Endothelial cell of umbilical vein (primary cell): ENCODE results near the gene PSMA5. TPM values are rescaled to one million over a fixed set of nuclear protein-coding genes. Genes with fewer than 3 reads are reported as not detected.

Experiments used
- BruUV-seq: library from RNA; stranded (reverse); fragments of 400-500 nt; replicated peaks from 2 replicates; lab custom pipeline; 2021; lab: Mats Ljungman, UMichigan
- CTCF ChIA-PET: fragments of 300-600, 350-600 bp; sonication (Branson Sonifier 250); formaldehyde crosslinking; loops from one replicate; lab custom pipeline; 2021; ENCODE audit warnings: antibody characterized with exemption, inconsistent platforms; lab: Charles Lee
- POLR2A ChIA-PET: fragments of 300-600, 350-600 bp; sonication (Branson Sonifier 250); formaldehyde crosslinking; loops from one replicate; lab custom pipeline; 2021; ENCODE audit warnings: antibody characterized with exemption, inconsistent platforms; lab: Charles Lee
- DNase-seq: peaks from one replicate; pipeline ENCODE4 v3.0.0-alpha.2; 2011; ENCODE audit warnings: low read depth, low spot score
- FAIRE-seq: peaks from 2 replicates; lab custom pipeline; 2011; peaks lifted over from hg19 to GRCh38; lab: Jason Lieb, UNC
- H2AFZ ChIP-seq: 2 replicates; pipeline ENCODE4 v1.6.0; 2012; ENCODE audit warnings: low read depth, low read length, control low read depth, inconsistent platforms
- H3K27ac ChIP-seq: 2 replicates; pipeline ENCODE4 v1.5.1; 2011; ENCODE audit warnings: low read depth, mild to moderate bottlenecking, control low read depth, low read length, moderate library complexity; ENCODE audit not compliant: insufficient read depth
- H3K27me3 ChIP-seq, 2 experiments: 2 replicates each; pipeline versions ENCODE4 v1.6.0 to v1.6.1; 2011; ENCODE audit warnings: low read length in 2 of 2, mixed read lengths in 1 of 2; ENCODE audit not compliant: control insufficient read depth in 2 of 2, insufficient read depth in 2 of 2
- H3K36me3 ChIP-seq, 2 experiments: 2 replicates in 1 of 2; 3 replicates in 1 of 2; pipeline ENCODE4 v1.5.1; 2011; ENCODE audit warnings: low read length in 2 of 2, mild to moderate bottlenecking in 1 of 2, moderate library complexity in 1 of 2; ENCODE audit not compliant: control insufficient read depth in 2 of 2, insufficient read depth in 2 of 2; ENCODE audit errors: extremely low read depth in 1 of 2
- H3K4me1 ChIP-seq: 3 replicates; pipeline ENCODE4 v1.5.1; 2011; ENCODE audit warnings: mild to moderate bottlenecking, low read length; ENCODE audit not compliant: control insufficient read depth, insufficient read depth; ENCODE audit errors: extremely low read depth
- H3K4me2 ChIP-seq: 2 replicates; pipeline ENCODE4 v1.6.1; 2011; ENCODE audit warnings: low read length, control low read depth, mixed read lengths; ENCODE audit not compliant: insufficient read depth
- H3K4me3 ChIP-seq, 3 experiments: fragments of 200-600 bp in 1 of 3; sonication (generic), shearing (Covaris generic) in 1 of 3; replicated peaks in 1 of 3; 2 replicates each; pipeline ENCODE4 v1.5.1; 2011 to 2016; ENCODE audit warnings: control low read depth in 3 of 3, low read length in 3 of 3, mild to moderate bottlenecking in 2 of 3, inconsistent platforms in 1 of 3, low read depth in 1 of 3, moderate library complexity in 1 of 3; ENCODE audit not compliant: insufficient read depth in 1 of 3
- H3K79me2 ChIP-seq: 2 replicates; pipeline ENCODE4 v1.6.0; 2012; ENCODE audit warnings: low read length, inconsistent platforms; ENCODE audit not compliant: control insufficient read depth, insufficient read depth
- H3K9ac ChIP-seq: replicated peaks from 2 replicates; pipeline ENCODE3; 2011; ENCODE audit warnings: low read length, control low read depth; ENCODE audit not compliant: insufficient read depth; ENCODE audit errors: extremely low read depth
- H3K9me1 ChIP-seq: replicated peaks from 3 replicates; pipeline ENCODE4 v1.6.0; 2011; ENCODE audit warnings: mild to moderate bottlenecking, low read length; ENCODE audit not compliant: control insufficient read depth, insufficient read depth; ENCODE audit errors: extremely low read depth
- H3K9me3 ChIP-seq: replicated peaks from 2 replicates; pipeline ENCODE4 v1.5.1; 2012; ENCODE audit warnings: low read length, inconsistent platforms; ENCODE audit not compliant: control insufficient read depth, insufficient read depth
- H4K20me1 ChIP-seq: replicated peaks from 2 replicates; pipeline ENCODE3; 2011; ENCODE audit warnings: mild to moderate bottlenecking, low read length; ENCODE audit not compliant: control insufficient read depth, insufficient read depth; ENCODE audit errors: extremely low read depth
- CTCF ChIP-seq, 2 donors: IDR thresholded peaks; 1 replicate in 1 of 2; 2 replicates in 1 of 2; pipeline ENCODE4 v1.5.1; 2011; ENCODE audit warnings: low read length in 2 of 2, mild to moderate bottlenecking in 2 of 2, moderate library complexity in 2 of 2, control low read depth in 1 of 2, inconsistent platforms in 1 of 2, low read depth in 1 of 2; ENCODE audit not compliant: insufficient read depth in 1 of 2; ENCODE audit errors: extremely low read depth in 1 of 2
- EZH2 ChIP-seq: IDR thresholded peaks from 2 replicates; pipeline ENCODE4 v1.6.1; 2012; ENCODE audit warnings: borderline replicate concordance, low read depth, mild to moderate bottlenecking, moderate library complexity, low read length, inconsistent platforms; ENCODE audit not compliant: severe bottlenecking
- FOS ChIP-seq: IDR thresholded peaks from 2 replicates; pipeline ENCODE4 v1.6.1; 2011; ENCODE audit warnings: mild to moderate bottlenecking, low read length, moderate library complexity, borderline replicate concordance; ENCODE audit not compliant: insufficient read depth
- GATA2 ChIP-seq: IDR thresholded peaks from 2 replicates; pipeline ENCODE4 v1.7.0; 2011; ENCODE audit warnings: low read depth, mild to moderate bottlenecking, moderate library complexity, mixed read lengths, low read length; ENCODE audit not compliant: insufficient read length, insufficient read depth
- JUN ChIP-seq: IDR thresholded peaks from 2 replicates; pipeline ENCODE4 v1.6.1; 2011; ENCODE audit warnings: borderline replicate concordance, low read depth; ENCODE audit not compliant: insufficient read length, insufficient read depth
- MAX ChIP-seq: IDR thresholded peaks from 2 replicates; pipeline ENCODE4 v1.6.1; 2011; ENCODE audit not compliant: insufficient read depth, insufficient read length
- MYC ChIP-seq: IDR thresholded peaks from one replicate; pipeline ENCODE4 v1.6.1; 2011; ENCODE audit warnings: mild to moderate bottlenecking, low read depth, low read length
- POLR2A ChIP-seq: IDR thresholded peaks from 2 replicates; pipeline ENCODE4 v1.6.1; 2012; ENCODE audit warnings: low read depth, mild to moderate bottlenecking, control low read depth, low read length
- POLR2AphosphoS5 ChIP-seq: IDR thresholded peaks from 2 replicates; pipeline ENCODE4 v1.6.1; 2012; ENCODE audit warnings: low read depth, mild to moderate bottlenecking, control low read depth, low read length, moderate library complexity; ENCODE audit not compliant: insufficient read depth
- dilution Hi-C: fragments of 300-500 bp; cut with MboI; formaldehyde crosslinking; loops from one replicate; pipeline ENCODE4 v1.15.0; 2019; ENCODE audit warnings: low sequenced_read_pairs; ENCODE audit not compliant: extremely low pct_ligation_motif_present
- intact Hi-C: fragments of 100-400 bp; cut with micrococcal nuclease; formaldehyde crosslinking; loops from one replicate; pipeline ENCODE4 v1.10.0; 2022
- polyA plus RNA-seq, 4 experiments: library from polyadenylated mRNA; depleted of rRNA in 3 of 4; stranded (reverse) in 3 of 4; unstranded in 1 of 4; fragments of >200 nt; gene quantifications; 2 replicates each; pipeline versions ENCODE4 v1.2.1 to v1.2.3, GENCODE V29; 2011 to 2012; ENCODE audit warnings: missing spikeins in 1 of 4
- total RNA-seq: library from RNA; stranded (reverse); gene quantifications from 2 replicates; pipeline ENCODE4 v1.2.3, GENCODE V29; 2021

PSMA5 gene
- total and polyA plus RNA-seq, 2 donors (not counting 3 experiments of a cell fraction or from before 2014, with no cell fraction given): 98.1 to 125 TPM

GRCh38 chr1:109356505-109356904 is 69.7 kb downstream of the PSMA5 start:
- POLR2A ChIA-PET: no interaction called here
- CTCF ChIA-PET: interaction anchor here (0.7 to 1.4 kb wide), 2 partner anchors 9 to 14 kb away, joined by 3 read pairs; no protein-coding TSS in a partner anchor
- H3K4me3 ChIP-seq: no peak overlapping the region
- TF ChIP-seq POLR2AphosphoS5 (no peak), FOS (no peak), CTCF (IDR thresholded peaks at IDR 0.05; ENCODE audit: extremely low read depth in 1 of 2, insufficient read depth in 1 of 2, low read depth in 1 of 2, low read length in 2 of 2) (no peak), MYC (no peak), MAX (no peak), GATA2 (no peak), EZH2 (no peak), JUN (no peak), POLR2A (no peak)
- H3K27ac ChIP-seq: no peak overlapping the region
- DNase-seq (no peak), FAIRE-seq (no peak)
- intact Hi-C loops (no loop called here), dilution Hi-C loops (no loop called here)
- H3K9ac ChIP-seq: no peak overlapping the region
- no peak overlapping the region for H3K4me2 ChIP-seq
- no peaks in the 10 kb centered on the region for H3K4me1 ChIP-seq
- no peaks in the 10 kb centered on the region for H4K20me1 ChIP-seq
- no peaks in the 10 kb centered on the region for H3K36me3 ChIP-seq
- no peak overlapping the region for H2AFZ ChIP-seq
- peaks cover 12 to 14% of the 10 kb centered on the region in 2 experiments for H3K27me3 ChIP-seq
- no peaks in the 10 kb centered on the region for H3K9me1 ChIP-seq
- H3K9me3 ChIP-seq: no peaks in the 10 kb centered on the region
- no peaks in the 10 kb centered on the region for H3K79me2 ChIP-seq
- no TSS peak for BruUV-seq
